Gastroesophageal sphincter (tissue), 3 donors: ENCODE measurements around the gene CCHCR1.

ENCODE experiments used
- POLR2A ChIP-seq, 2 donors: fragments of 450-650 bp; IDR thresholded peaks; one replicate each; pipeline ENCODE4 v1.6.1; 2017; ENCODE audit warnings: antibody characterized with exemption in 2 of 2, mild to moderate bottlenecking in 2 of 2, moderate library complexity in 1 of 2
- POLR2AphosphoS5 ChIP-seq: sonication (generic); formaldehyde crosslinking; IDR thresholded peaks from one replicate; pipeline ENCODE4 v1.6.1; 2017; ENCODE audit warnings: antibody characterized with exemption
- TF ChIP-seq, protein P1 (sequence below), 4 experiments: fragments of 200-600 bp in 2 of 4; fragments of 450-650 bp in 2 of 4; sonication (generic) in 1 of 4; IDR thresholded peaks; one replicate each; pipeline ENCODE4 v1.5.1; 2017 to 2019; ENCODE audit warnings: antibody characterized with exemption in 4 of 4, mild to moderate bottlenecking in 2 of 4, moderate library complexity in 2 of 4

DNA sequence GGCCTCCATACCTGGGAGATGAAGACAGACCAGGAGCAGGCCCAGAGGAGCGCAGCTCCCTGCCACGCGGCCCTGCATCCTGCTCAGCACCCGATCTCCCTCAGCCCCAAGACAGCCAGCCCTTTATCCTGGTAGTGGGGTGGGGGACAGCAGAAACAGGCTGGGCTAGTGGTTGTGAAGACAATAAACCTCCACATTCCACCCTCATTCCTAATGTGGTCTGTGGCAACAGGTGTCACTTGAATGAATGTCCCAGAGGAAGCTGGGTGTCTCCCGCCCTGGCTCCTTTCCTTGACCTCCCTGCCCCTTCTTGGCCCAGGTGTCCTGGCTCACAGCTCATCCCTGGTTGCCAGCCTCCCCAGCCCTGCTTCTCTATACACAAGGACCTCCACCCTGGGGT lies 45.1 kb downstream of the CCHCR1 start, which contains the start of gene C6orf15:
- TF ChIP-seq POLR2A (IDR thresholded peaks at IDR 0.05) = no peak
- TF ChIP-seq, protein P1, sequence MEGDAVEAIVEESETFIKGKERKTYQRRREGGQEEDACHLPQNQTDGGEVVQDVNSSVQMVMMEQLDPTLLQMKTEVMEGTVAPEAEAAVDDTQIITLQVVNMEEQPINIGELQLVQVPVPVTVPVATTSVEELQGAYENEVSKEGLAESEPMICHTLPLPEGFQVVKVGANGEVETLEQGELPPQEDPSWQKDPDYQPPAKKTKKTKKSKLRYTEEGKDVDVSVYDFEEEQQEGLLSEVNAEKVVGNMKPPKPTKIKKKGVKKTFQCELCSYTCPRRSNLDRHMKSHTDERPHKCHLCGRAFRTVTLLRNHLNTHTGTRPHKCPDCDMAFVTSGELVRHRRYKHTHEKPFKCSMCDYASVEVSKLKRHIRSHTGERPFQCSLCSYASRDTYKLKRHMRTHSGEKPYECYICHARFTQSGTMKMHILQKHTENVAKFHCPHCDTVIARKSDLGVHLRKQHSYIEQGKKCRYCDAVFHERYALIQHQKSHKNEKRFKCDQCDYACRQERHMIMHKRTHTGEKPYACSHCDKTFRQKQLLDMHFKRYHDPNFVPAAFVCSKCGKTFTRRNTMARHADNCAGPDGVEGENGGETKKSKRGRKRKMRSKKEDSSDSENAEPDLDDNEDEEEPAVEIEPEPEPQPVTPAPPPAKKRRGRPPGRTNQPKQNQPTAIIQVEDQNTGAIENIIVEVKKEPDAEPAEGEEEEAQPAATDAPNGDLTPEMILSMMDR (IDR thresholded peaks at IDR 0.05) = no peak
- TF ChIP-seq POLR2AphosphoS5 = no peak
